SH-SY5Y (cell line): ENCODE data around the gene ATRN.

ENCODE experiments used
- GATA2 ChIP-seq: IDR thresholded peaks from 2 replicates; pipeline ENCODE4 v1.6.1; 2011; ENCODE audit warnings: mild to moderate bottlenecking, low read depth, low read length
- GATA3 ChIP-seq: IDR thresholded peaks from 2 replicates; pipeline ENCODE4 v1.6.1; 2011; ENCODE audit warnings: low read depth, mild to moderate bottlenecking, low read length, moderate library complexity

GRCh38 chr20:3432844-3433243 is 38.0 kb upstream of the ATRN start:
- no peak for TF ChIP-seq GATA2
- TF ChIP-seq GATA3, result no peak
